Lower leg skin (tissue), 3 donors: Measurements from ENCODE around the gene HOXC12.

Source experiments
- POLR2A ChIP-seq, 2 donors: fragments of 450-650 bp; IDR thresholded peaks; one replicate each; pipeline ENCODE4 v1.6.1; 2016 to 2017; ENCODE audit warnings: antibody characterized with exemption in 2 of 2, mild to moderate bottlenecking in 1 of 2, moderate library complexity in 1 of 2
- TF ChIP-seq, protein P1 (sequence below), 3 donors: fragments of 450-650 bp; IDR thresholded peaks; one replicate each; pipeline ENCODE4 v1.5.1; 2016; ENCODE audit warnings: antibody characterized with exemption in 3 of 3, mild to moderate bottlenecking in 3 of 3, moderate library complexity in 2 of 3

DNA sequence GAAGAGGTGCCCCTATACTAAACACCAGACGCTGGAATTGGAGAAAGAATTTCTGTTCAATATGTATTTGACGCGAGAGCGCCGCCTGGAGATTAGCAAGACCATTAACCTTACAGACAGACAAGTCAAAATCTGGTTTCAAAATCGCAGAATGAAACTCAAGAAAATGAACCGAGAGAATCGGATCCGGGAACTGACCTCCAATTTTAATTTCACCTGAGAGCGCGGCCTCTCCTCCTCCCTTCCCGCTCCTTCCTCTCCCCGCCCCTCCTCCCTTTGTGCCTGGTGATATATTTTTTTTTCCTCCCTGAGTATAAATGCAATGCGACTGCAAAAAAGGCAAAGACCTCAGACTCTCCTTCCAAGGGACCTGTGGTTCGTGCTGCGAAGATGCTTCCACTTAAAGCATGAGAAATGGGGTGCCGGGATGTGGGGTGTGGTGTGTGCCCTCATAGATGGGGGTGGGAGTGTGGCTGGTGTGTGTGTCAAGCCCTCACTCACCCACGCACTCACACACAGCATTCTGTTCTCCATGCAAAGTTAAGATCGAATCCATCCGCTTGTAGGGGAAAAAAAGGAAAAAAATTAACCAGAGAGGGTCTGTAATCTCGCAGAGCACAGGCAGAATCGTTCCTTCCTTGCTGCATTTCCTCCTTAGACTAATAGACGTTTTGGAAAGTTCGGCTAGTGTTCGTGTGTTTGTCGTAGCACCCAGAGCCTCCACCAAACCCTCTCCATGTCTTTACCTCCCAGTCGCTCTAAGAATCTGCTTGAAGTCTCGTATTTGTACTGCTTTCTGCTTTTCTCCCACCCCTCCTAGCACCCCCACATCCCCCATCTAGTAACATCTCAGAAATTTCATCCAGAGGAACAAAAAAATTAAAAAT, 34.8 kb downstream of the HOXC12 start:
- TF ChIP-seq, protein P1, sequence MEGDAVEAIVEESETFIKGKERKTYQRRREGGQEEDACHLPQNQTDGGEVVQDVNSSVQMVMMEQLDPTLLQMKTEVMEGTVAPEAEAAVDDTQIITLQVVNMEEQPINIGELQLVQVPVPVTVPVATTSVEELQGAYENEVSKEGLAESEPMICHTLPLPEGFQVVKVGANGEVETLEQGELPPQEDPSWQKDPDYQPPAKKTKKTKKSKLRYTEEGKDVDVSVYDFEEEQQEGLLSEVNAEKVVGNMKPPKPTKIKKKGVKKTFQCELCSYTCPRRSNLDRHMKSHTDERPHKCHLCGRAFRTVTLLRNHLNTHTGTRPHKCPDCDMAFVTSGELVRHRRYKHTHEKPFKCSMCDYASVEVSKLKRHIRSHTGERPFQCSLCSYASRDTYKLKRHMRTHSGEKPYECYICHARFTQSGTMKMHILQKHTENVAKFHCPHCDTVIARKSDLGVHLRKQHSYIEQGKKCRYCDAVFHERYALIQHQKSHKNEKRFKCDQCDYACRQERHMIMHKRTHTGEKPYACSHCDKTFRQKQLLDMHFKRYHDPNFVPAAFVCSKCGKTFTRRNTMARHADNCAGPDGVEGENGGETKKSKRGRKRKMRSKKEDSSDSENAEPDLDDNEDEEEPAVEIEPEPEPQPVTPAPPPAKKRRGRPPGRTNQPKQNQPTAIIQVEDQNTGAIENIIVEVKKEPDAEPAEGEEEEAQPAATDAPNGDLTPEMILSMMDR (IDR thresholded peaks at IDR 0.05) = no peak
- TF ChIP-seq POLR2A (IDR thresholded peaks at IDR 0.05) = no peak
